HepG2 (cell line): Measurements from ENCODE around the gene CEACAM16. TPM values are rescaled to one million over a fixed set of nuclear protein-coding genes. Genes with fewer than 3 reads are reported as not detected.

Experiments
- AKAP8 ChIP-seq: sonication (generic); formaldehyde crosslinking; IDR thresholded peaks from 2 replicates; pipeline ENCODE4 v1.5.1; 2020; ENCODE audit warnings: mild to moderate bottlenecking, missing genetic modification reagents
- CREM ChIP-seq, 2 experiments: sonication (generic) in 1 of 2; formaldehyde crosslinking in 1 of 2; IDR thresholded peaks; 2 replicates each; pipeline versions ENCODE4 v1.4.0 to v1.6.1; 2016 to 2020; ENCODE audit warnings: antibody characterized with exemption in 1 of 2, mild to moderate bottlenecking in 1 of 2, missing genetic modification reagents in 1 of 2
- FOSL2 ChIP-seq: sonication (generic); formaldehyde crosslinking; IDR thresholded peaks from 2 replicates; pipeline ENCODE4 v1.4.0; 2020; ENCODE audit warnings: missing genetic modification reagents
- FOXA3 ChIP-seq: IDR thresholded peaks from 2 replicates; pipeline ENCODE4 v1.6.1; 2016; ENCODE audit warnings: missing genetic modification reagents, missing compliant biosample characterization
- HIC2 ChIP-seq: sonication (generic); formaldehyde crosslinking; IDR thresholded peaks from 2 replicates; pipeline ENCODE4 v1.9.0; 2022; ENCODE audit warnings: low read depth, missing genetic modification reagents
- HMGA1 ChIP-seq: sonication (generic); formaldehyde crosslinking; conservative IDR thresholded peaks from 2 replicates; pipeline ENCODE4 v1.4.0; 2020; ENCODE audit warnings: missing genetic modification reagents
- HNF4A ChIP-seq: sonication (generic); formaldehyde crosslinking; IDR thresholded peaks from 2 replicates; pipeline ENCODE4 v1.4.0; 2020; ENCODE audit warnings: missing genetic modification reagents
- HNRNPLL ChIP-seq: fragments of 200-400 bp; formaldehyde crosslinking; IDR thresholded peaks from 2 replicates; pipeline ENCODE4 v1.6.1; 2017; ENCODE audit warnings: mild to moderate bottlenecking, low read depth, low read length; ENCODE audit not compliant: poor library complexity, severe bottlenecking
- HOXA3 ChIP-seq: sonication (generic); formaldehyde crosslinking; IDR thresholded peaks from 2 replicates; pipeline ENCODE4 v1.5.0; 2020; ENCODE audit warnings: missing genetic modification reagents
- HOXD1 ChIP-seq: sonication (generic); formaldehyde crosslinking; IDR thresholded peaks from 2 replicates; pipeline ENCODE4 v1.5.0; 2020; ENCODE audit warnings: missing genetic modification reagents
- NFE2L2 ChIP-seq: fragments of 150-350 bp; IDR thresholded peaks from 2 replicates; pipeline ENCODE4 v1.6.1; 2014; ENCODE audit warnings: low read length
- NR2C2 ChIP-seq: sonication (generic); formaldehyde crosslinking; IDR thresholded peaks from 2 replicates; pipeline ENCODE4 v1.4.0; 2020; ENCODE audit warnings: missing genetic modification reagents, mild to moderate bottlenecking, moderate library complexity, borderline replicate concordance
- RARA ChIP-seq: IDR thresholded peaks from 2 replicates; pipeline ENCODE4 v1.6.1; 2016; ENCODE audit warnings: missing genetic modification reagents, missing compliant biosample characterization
- REPIN1 ChIP-seq: sonication (generic); formaldehyde crosslinking; IDR thresholded peaks from 2 replicates; pipeline ENCODE4 v1.8.0; 2022; ENCODE audit warnings: missing genetic modification reagents, low read depth, mild to moderate bottlenecking, borderline replicate concordance
- RXRA ChIP-seq: sonication (generic); formaldehyde crosslinking; IDR thresholded peaks from 2 replicates; pipeline ENCODE4 v1.5.1; 2020; ENCODE audit warnings: missing genetic modification reagents
- SKI ChIP-seq: fragments of 450-650 bp; IDR thresholded peaks from one replicate; pipeline ENCODE4 v1.6.1; 2018; ENCODE audit warnings: mild to moderate bottlenecking; ENCODE audit not compliant: partially characterized antibody
- SP4 ChIP-seq: sonication (generic); formaldehyde crosslinking; IDR thresholded peaks from 2 replicates; pipeline ENCODE4 v1.8.1; 2023; ENCODE audit warnings: mild to moderate bottlenecking, missing genetic modification reagents
- USF2 ChIP-seq, 2 experiments: sonication (generic) in 1 of 2; formaldehyde crosslinking in 1 of 2; IDR thresholded peaks; 2 replicates each; pipeline versions ENCODE4 v1.5.1 to v1.6.1; 2011 to 2020; ENCODE audit warnings: borderline replicate concordance in 1 of 2, low read depth in 1 of 2, low read length in 1 of 2, mild to moderate bottlenecking in 1 of 2, missing genetic modification reagents in 1 of 2, moderate library complexity in 1 of 2
- ZFP82 ChIP-seq: sonication (generic); formaldehyde crosslinking; IDR thresholded peaks from 2 replicates; pipeline ENCODE4 v1.5.1; 2020; ENCODE audit warnings: mild to moderate bottlenecking, missing genetic modification reagents, borderline replicate concordance
- ZKSCAN8 ChIP-seq: IDR thresholded peaks from 2 replicates; pipeline ENCODE4 v1.6.1; 2016; ENCODE audit warnings: borderline replicate concordance, missing genetic modification reagents, missing compliant biosample characterization
- ZNF263 ChIP-seq: sonication (generic); formaldehyde crosslinking; IDR thresholded peaks from 2 replicates; pipeline ENCODE4 v1.4.0; 2020; ENCODE audit warnings: missing genetic modification reagents
- ZNF570 ChIP-seq: sonication (generic); formaldehyde crosslinking; IDR thresholded peaks from 2 replicates; pipeline ENCODE4 v1.4.0; 2020; ENCODE audit warnings: mild to moderate bottlenecking, missing genetic modification reagents, borderline replicate concordance
- ZNF740 ChIP-seq: sonication (generic); formaldehyde crosslinking; IDR thresholded peaks from 2 replicates; pipeline ENCODE4 v1.4.0; 2020; ENCODE audit warnings: missing genetic modification reagents
- ZNF772 ChIP-seq: sonication (generic); formaldehyde crosslinking; IDR thresholded peaks from 2 replicates; pipeline ENCODE4 v1.5.0; 2020; ENCODE audit warnings: mild to moderate bottlenecking, missing genetic modification reagents
- ZSCAN22 ChIP-seq: sonication (generic); formaldehyde crosslinking; IDR thresholded peaks from 2 replicates; pipeline ENCODE4 v1.4.0; 2020; ENCODE audit warnings: mild to moderate bottlenecking, missing genetic modification reagents
- polyA plus RNA-seq, 8 experiments: library from polyadenylated mRNA; depleted of rRNA in 3 of 8; stranded (reverse) in 7 of 8; unstranded in 1 of 8; fragments of >200 nt; fragmentation: Illumina TruSeq in 4 of 8; extraction: Trizol in 4 of 8; gene quantifications; 2 replicates each; pipeline versions ENCODE4 v1.2.1 to v1.2.3, GENCODE V29; 2011 to 2016; ENCODE audit warnings: low read depth in 4 of 8, missing spikeins in 1 of 8, mixed read lengths in 1 of 8; ENCODE audit not compliant: insufficient read depth in 1 of 8
- total RNA-seq, 5 experiments: library from RNA; depleted of rRNA; stranded (reverse); fragments of >200 nt; fragmentation: Illumina TruSeq; extraction: Trizol; gene quantifications; 2 replicates each; pipeline ENCODE4 v1.2.3, GENCODE V29; 2016; ENCODE audit warnings: low read depth in 1 of 5

CEACAM16 gene
- total and polyA plus RNA-seq, 2 of the 13 experiments (the other 11 are each of a cell fraction or from before 2014, with no cell fraction given), result not detected

- TF ChIP-seq USF2 (IDR thresholded peaks at IDR 0.05; ENCODE audit: low read depth, low read length), result no peak
- no peak for TF ChIP-seq USF2 (CRISPR knock-in tag; IDR thresholded peaks at IDR 0.05; ENCODE audit: borderline replicate concordance)
- no peak for TF ChIP-seq HOXD1 (CRISPR knock-in tag)
- TF ChIP-seq HMGA1 (CRISPR knock-in tag), result no peak
- TF ChIP-seq ZNF263, result peak; percentile 53; the same call in 1 of the 2 replicates
- TF ChIP-seq SKI, result peak; percentile 32
- peak; percentile 89 for TF ChIP-seq HIC2
- TF ChIP-seq SP4 (CRISPR knock-in tag), result peak; percentile 34; the same call in 1 of the 2 replicates
- TF ChIP-seq HNF4A, result 0 out of 2 replicates have a peak, but pooled peaks have one; percentile 17
- no peak for TF ChIP-seq ZFP82 (CRISPR knock-in tag)
- TF ChIP-seq REPIN1 (CRISPR knock-in tag), result no peak
- peak; percentile 32; the same call in 1 of the 2 replicates for TF ChIP-seq ZNF740 (CRISPR knock-in tag)
- TF ChIP-seq FOSL2 (CRISPR knock-in tag), result peak; percentile 60
- peak; percentile 85 for TF ChIP-seq RARA
- TF ChIP-seq CREM (IDR thresholded peaks at IDR 0.05), result no peak
- TF ChIP-seq CREM (CRISPR knock-in tag; IDR thresholded peaks at IDR 0.05), result no peak
- 0 out of 2 replicates have a peak, but pooled peaks have one; percentile 5 for TF ChIP-seq NFE2L2
- TF ChIP-seq ZNF772 (CRISPR knock-in tag), result no peak
- TF ChIP-seq FOXA3, result peak; percentile 47
- peak; percentile 43 for TF ChIP-seq ZSCAN22 (CRISPR knock-in tag)
- no peak for TF ChIP-seq ZNF570 (CRISPR knock-in tag)
- TF ChIP-seq HNRNPLL, result no peak
- no peak for TF ChIP-seq AKAP8 (CRISPR knock-in tag)
- TF ChIP-seq RXRA (CRISPR knock-in tag), result peak; percentile 62; the same call in 1 of the 2 replicates
- no peak for TF ChIP-seq ZKSCAN8
- TF ChIP-seq HOXA3 (CRISPR knock-in tag), result peak; percentile 42; the same call in 1 of the 2 replicates
- peak; percentile 30; the same call in 1 of the 2 replicates for TF ChIP-seq NR2C2 (CRISPR knock-in tag)
These were observed 39.9 kb downstream of the CEACAM16 start (continued) for GRCh38 chr19:44738603-44739558.
